ENCODE data around the gene IMMP2L.

- TF ChIP-seq CTCF (IDR thresholded peaks at IDR 0.05) (no peak), POLR2A (IDR thresholded peaks at IDR 0.05) (no peak)
These were observed 490.7 kb downstream of the IMMP2L start for GRCh38 chr7:111071556-111071955.

All from uterus (tissue), 2 donors.